Activated naive CD8-positive, alpha-beta T cell treated with anti-CD3 and anti-CD28 coated beads, Interleukin-2, amount 50 U/mL, for 24 hours (primary cell): Measurements from ENCODE around the gene SSMEM1.
"Not testable (repeated sequence)": the region's sequence is repeated elsewhere in the genome, so short reads cannot be mapped to it uniquely, and the experiment has no call there.

Experiments
- ATAC-seq: fragments of 150-1000 bp; cut with Tn5 transposase; one replicate; pipeline ENCODE4 v1.10.0; 2021
- DNase-seq: peaks from one replicate; pipeline ENCODE4 v3.0.0; 2021
- H3K27ac Mint-ChIP-seq: one replicate; pipeline ENCODE4 v1.8.0; 2021; ENCODE audit warnings: mild to moderate bottlenecking, mixed read lengths
- H3K27me3 Mint-ChIP-seq: one replicate; pipeline ENCODE4 v1.8.0; 2021; ENCODE audit warnings: mixed read lengths
- H3K36me3 Mint-ChIP-seq: one replicate; pipeline ENCODE4 v1.8.0; 2021; ENCODE audit warnings: low read depth, mixed read lengths
- H3K4me1 Mint-ChIP-seq: one replicate; pipeline ENCODE4 v1.8.0; 2021; ENCODE audit warnings: mixed read lengths
- H3K4me3 Mint-ChIP-seq: one replicate; pipeline ENCODE4 v1.8.0; 2021; ENCODE audit warnings: mild to moderate bottlenecking, moderate library complexity, mixed read lengths
- H3K9me3 Mint-ChIP-seq: one replicate; pipeline ENCODE4 v1.8.0; 2021; ENCODE audit warnings: mixed read lengths

The SSMEM1 gene

DNA sequence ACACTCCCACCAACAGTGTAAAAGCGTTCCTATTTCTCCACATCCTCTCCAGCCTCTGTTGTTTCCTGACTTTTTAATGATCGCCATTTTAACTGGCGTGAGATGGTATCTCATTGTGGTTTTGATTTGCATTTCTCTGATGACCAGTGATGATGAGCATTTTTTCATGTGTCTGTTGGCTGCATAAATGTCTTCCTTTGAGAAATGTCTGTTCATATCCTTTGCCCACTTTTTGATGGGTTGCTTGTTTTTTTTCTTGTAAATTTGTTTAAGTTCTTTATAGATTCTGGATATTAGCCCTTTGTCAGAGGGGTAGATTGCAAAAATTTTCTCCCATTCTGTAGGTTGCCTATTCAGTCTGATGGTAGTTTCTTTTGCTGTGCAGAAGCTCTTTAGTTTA lies 42.0 kb downstream of the SSMEM1 start:
- not testable (repeated sequence) for H3K36me3 Mint-ChIP-seq, H3K27ac Mint-ChIP-seq, H3K9me3 Mint-ChIP-seq, H3K4me1 Mint-ChIP-seq, H3K4me3 Mint-ChIP-seq, DNase-seq, ATAC-seq, H3K27me3 Mint-ChIP-seq

DNA sequence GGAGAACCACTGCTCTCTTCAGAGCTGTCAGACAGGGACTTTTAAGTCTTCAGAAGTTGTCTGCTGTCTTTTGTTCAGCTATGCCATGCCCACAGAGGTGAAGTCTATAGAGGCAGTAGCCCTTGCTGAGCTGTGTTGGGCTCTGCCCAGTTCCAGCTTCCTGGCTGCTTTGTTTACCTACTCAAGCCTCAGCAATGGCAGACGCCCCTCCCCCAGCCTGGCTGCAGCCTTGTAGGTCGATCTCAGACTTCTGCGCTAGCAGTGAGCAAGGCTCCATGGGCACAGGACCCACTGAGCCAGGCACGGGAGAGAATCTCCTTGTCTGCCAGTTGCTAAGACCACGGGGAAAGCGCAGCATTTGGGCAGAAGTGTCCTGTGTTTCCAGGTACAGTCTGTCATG lies 46.9 kb downstream of the SSMEM1 start:
- ATAC-seq (no peak), DNase-seq (no peak)
- Mint-ChIP-seq H3K9me3 (peaks cover 6% of the 10 kb centered on the region), H3K27me3 (peaks cover 2% of the 10 kb centered on the region), H3K4me3 (no peak overlapping the region), H3K27ac (no peak overlapping the region), H3K4me1 (no peaks in the 10 kb centered on the region), H3K36me3 (no peaks in the 10 kb centered on the region)

DNA sequence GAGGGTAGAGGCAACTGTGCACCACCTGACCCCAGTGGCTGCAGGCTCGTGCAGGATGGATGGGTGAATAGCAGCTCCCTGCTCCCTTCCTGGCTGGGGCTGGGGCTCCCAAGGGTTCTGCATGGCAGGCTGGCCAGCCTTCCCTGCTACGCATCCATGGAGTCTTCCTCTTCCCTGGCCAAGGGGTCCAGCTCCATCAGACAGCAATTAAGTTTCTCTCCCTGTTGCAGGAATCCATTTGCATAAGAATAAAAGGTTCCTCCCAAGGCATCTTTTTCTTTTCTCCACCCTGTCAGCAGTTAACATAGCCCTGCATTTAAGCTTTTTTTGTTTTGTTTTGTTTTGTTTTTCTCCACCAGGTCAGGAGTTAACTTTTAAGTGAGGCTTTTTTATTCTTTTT lies 49.0 kb downstream of the SSMEM1 start:
- H3K9me3 Mint-ChIP-seq = peaks cover 6% of the 10 kb centered on the region
- H3K27me3 Mint-ChIP-seq = peaks cover 2% of the 10 kb centered on the region
- ATAC-seq (no peak), DNase-seq (no peak)
- no peak overlapping the region for H3K27ac Mint-ChIP-seq
- H3K36me3 Mint-ChIP-seq = no peaks in the 10 kb centered on the region
- no peak overlapping the region for H3K4me3 Mint-ChIP-seq
- no peaks in the 10 kb centered on the region for H3K4me1 Mint-ChIP-seq

DNA sequence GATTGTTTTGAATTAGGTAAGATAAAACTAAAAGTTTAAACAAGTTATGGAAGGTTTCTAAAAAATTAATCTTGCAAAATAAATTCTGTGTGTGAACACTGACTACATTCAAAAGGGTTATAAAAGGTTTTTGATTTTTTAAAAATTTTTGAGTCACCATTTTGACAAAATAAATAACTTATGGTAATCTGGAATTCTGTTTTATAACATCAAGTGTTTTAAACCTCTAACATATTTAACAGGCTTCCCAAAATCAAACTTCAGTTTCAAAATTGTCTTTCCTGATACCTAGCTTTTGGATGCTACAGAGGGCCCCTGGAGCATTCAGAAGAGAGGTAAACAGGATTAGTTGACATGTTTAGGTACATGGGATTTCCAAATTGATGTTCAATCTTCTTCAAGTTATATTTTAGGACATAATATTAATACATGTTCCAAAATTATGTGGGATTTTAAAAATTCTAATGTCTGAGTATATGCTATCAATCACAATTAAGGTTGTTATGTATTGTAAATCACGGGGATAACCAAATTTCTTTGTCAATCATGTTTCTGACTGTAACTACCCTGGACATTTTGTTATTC lies 50.9 kb downstream of the SSMEM1 start:
- DNase-seq (no peak), ATAC-seq (no peak)
- Mint-ChIP-seq H3K4me1 (no peaks in the 10 kb centered on the region), H3K36me3 (no peaks in the 10 kb centered on the region), H3K9me3 (peaks cover 6% of the 10 kb centered on the region), H3K27ac (no peak overlapping the region), H3K4me3 (no peak overlapping the region), H3K27me3 (peaks cover 2% of the 10 kb centered on the region)

DNA sequence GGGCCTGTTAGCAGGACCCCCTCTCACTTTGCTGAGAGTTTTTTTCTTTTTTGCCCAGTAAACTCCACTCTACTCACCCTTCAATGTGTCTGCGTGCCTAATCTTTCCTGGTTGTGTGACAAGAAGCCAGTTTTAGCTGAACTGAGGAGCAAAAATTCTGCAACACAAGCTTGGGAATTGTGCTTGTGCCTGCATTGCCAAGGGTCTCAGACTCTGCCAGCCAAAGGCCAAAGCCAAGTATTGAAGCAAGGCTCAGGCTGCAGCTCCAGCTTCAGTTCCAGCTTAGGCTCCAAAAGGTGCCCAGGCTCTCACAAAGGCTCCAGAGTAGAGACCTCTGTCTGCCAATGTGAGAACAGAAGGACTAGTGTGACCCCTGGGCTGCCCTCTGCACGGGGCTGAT lies 54.8 kb downstream of the SSMEM1 start:
- no peak overlapping the region for H3K27ac Mint-ChIP-seq
- H3K4me1 Mint-ChIP-seq = no peaks in the 10 kb centered on the region
- no peak overlapping the region for H3K4me3 Mint-ChIP-seq
- no peaks in the 10 kb centered on the region for H3K36me3 Mint-ChIP-seq
- ATAC-seq = no peak
- peaks cover 2% of the 10 kb centered on the region for H3K27me3 Mint-ChIP-seq
- H3K9me3 Mint-ChIP-seq = peaks cover 6% of the 10 kb centered on the region
- no peak for DNase-seq

DNA sequence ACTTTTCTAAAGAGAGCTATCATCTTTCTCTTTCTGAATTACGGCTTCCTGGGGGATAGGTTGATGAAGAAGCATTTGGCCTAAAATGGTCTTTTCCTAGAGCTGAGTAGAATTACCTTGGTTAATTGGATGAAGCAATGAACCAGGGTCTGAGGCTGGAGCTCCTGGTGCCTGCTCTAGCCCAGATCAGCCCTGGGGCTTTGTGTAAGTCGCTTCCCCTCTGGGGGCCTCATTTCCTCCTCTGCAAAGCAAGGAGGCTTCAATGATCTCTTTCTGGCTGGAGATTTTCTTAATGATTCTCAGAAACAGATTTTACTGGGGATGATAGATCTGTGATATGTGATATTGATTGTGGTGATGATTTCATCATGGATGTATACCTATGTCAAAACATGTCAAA lies 55.5 kb downstream of the SSMEM1 start:
- ATAC-seq (no peak), DNase-seq (no peak)
- H3K27ac Mint-ChIP-seq = no peak overlapping the region
- H3K36me3 Mint-ChIP-seq = no peaks in the 10 kb centered on the region
- H3K27me3 Mint-ChIP-seq = peaks cover 3% of the 10 kb centered on the region
- H3K9me3 Mint-ChIP-seq = peaks cover 6% of the 10 kb centered on the region
- H3K4me1 Mint-ChIP-seq = no peaks in the 10 kb centered on the region
- no peak overlapping the region for H3K4me3 Mint-ChIP-seq
